SU-DHL-6 (cell line): ENCODE results near the gene PUSL1.

Source experiments
- H2AFZ ChIP-seq: fragments of 200-600 bp; sonication (generic); 2 replicates; pipeline ENCODE4 v1.6.1; 2014; ENCODE audit warnings: low read depth, mild to moderate bottlenecking, moderate library complexity, mixed read lengths, antibody characterized with exemption, low read length; ENCODE audit not compliant: severe bottlenecking
- H3F3A ChIP-seq: fragments of 200-600 bp; shearing (Covaris generic); 2 replicates; pipeline ENCODE4 v1.6.0; 2016; ENCODE audit warnings: antibody characterized with exemption, mild to moderate bottlenecking; ENCODE audit not compliant: insufficient read depth
- H3K27ac ChIP-seq: fragments of 200-600 bp; sonication (generic); 2 replicates; pipeline ENCODE4 v1.5.1; 2016; ENCODE audit warnings: low read depth, mild to moderate bottlenecking, low read length, moderate library complexity, mixed read lengths
- H3K27me3 ChIP-seq: fragments of 200-600 bp; sonication (generic), shearing (Covaris generic); 2 replicates; pipeline ENCODE4 v1.6.0; 2014; ENCODE audit warnings: mild to moderate bottlenecking, low read length
- H3K36me3 ChIP-seq: fragments of 200-600 bp; sonication (generic); 2 replicates; pipeline ENCODE4 v1.6.1; 2014; ENCODE audit warnings: mild to moderate bottlenecking, low read length, mixed read lengths
- H3K4me2 ChIP-seq: fragments of 300-600, 200-600 bp; shearing (Covaris generic), sonication (generic); 2 replicates; pipeline ENCODE4 v1.6.0; 2014; ENCODE audit warnings: low read length, low read depth, mild to moderate bottlenecking; ENCODE audit not compliant: poor library complexity, severe bottlenecking
- H3K4me3 ChIP-seq: fragments of 200-600 bp; sonication (generic); 2 replicates; pipeline ENCODE4 v1.5.1; 2014; ENCODE audit warnings: antibody characterized with exemption, low read length, mild to moderate bottlenecking, mixed read lengths; ENCODE audit not compliant: insufficient read depth, poor library complexity, severe bottlenecking
- H3K79me2 ChIP-seq: fragments of 200-600 bp; sonication (generic); 2 replicates; pipeline ENCODE4 v1.6.1; 2014; ENCODE audit warnings: mild to moderate bottlenecking, low read length, moderate library complexity; ENCODE audit not compliant: insufficient read depth
- H3K9ac ChIP-seq: fragments of 200-600 bp; sonication (generic); 2 replicates; pipeline ENCODE4 v1.7.0; 2014; ENCODE audit warnings: mild to moderate bottlenecking, low read length
- H3K9me2 ChIP-seq: fragments of 200-600 bp; sonication (generic); replicated peaks from 2 replicates; pipeline ENCODE4 v1.6.1; 2014; ENCODE audit warnings: low read length; ENCODE audit not compliant: insufficient read depth
- H3K9me3 ChIP-seq: fragments of 200-600 bp; sonication (generic); 2 replicates; pipeline ENCODE4 v1.6.1; 2014; ENCODE audit warnings: low read length, mixed read lengths; ENCODE audit not compliant: insufficient read depth
- H4K20me1 ChIP-seq: fragments of 200-600 bp; sonication (generic); 2 replicates; pipeline ENCODE4 v1.6.1; 2014; ENCODE audit warnings: low read depth, mild to moderate bottlenecking, antibody characterized with exemption, low read length, moderate library complexity, mixed read lengths
- CTCF ChIP-seq: fragments of 200-600 bp; sonication (generic); IDR thresholded peaks from one replicate; pipeline ENCODE4 v1.5.1; 2017; ENCODE audit warnings: antibody characterized with exemption, mild to moderate bottlenecking, low read length, moderate library complexity; ENCODE audit not compliant: insufficient read depth, poor library complexity, severe bottlenecking
- EZH2phosphoT487 ChIP-seq: fragments of 200-600 bp; sonication (generic), shearing (Covaris generic); conservative IDR thresholded peaks from 2 replicates; pipeline ENCODE4 v1.6.1; 2018; ENCODE audit warnings: mild to moderate bottlenecking, antibody characterized with exemption, low read length, moderate library complexity, mixed read lengths

The PUSL1 gene

GRCh38 chr1:1302006-1302430 lies 6.4 kb upstream of the PUSL1 start:
- no peak for TF ChIP-seq EZH2phosphoT487
- peak; percentile 54 for TF ChIP-seq CTCF
- Histone ChIP-seq H3K4me2 (no peak overlapping the region), H3K9ac (no peak overlapping the region), H3K27me3 (no peaks in the 10 kb centered on the region), H3K27ac (no peak overlapping the region), H4K20me1 (no peaks in the 10 kb centered on the region; the same call in 1 of the 2 replicates), H3K36me3 (no peaks in the 10 kb centered on the region), H3K4me3 (no peak overlapping the region), H3K79me2 (no peaks in the 10 kb centered on the region; the same call in 1 of the 2 replicates), H3K9me3 (no peaks in the 10 kb centered on the region), H3K9me2 (no peaks in the 10 kb centered on the region), H3F3A (no peaks in the 10 kb centered on the region; the same call in 1 of the 2 replicates), H2AFZ (no peak overlapping the region)

DNA sequence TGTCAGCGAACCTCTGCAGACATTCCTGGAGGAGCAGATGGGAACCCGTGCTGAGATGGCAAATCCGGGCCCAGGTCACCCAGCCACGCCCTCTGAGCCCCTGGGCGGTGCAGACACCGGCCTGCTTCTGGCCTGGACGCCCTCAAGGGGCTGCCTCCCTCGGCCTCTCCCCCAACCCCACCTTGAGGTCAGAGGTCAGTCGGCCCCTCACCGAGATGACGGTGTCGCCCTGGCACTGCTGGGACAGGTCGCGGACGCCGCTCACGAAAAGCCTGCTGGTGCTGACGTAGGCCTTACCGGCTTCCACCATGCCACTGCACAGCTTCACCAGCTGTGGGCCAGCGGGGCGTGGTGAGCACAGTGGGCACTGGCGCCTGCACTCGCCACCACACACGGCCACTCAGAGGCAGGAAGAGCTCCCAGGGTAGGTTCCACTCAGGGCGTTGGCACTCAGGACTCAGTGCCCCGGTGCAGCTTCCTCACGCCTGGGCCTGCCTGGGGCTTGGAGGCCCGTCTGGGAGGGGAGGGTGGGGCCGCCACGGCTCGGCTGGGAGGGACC lies 5.4 kb upstream of the PUSL1 start:
- no peaks in the 10 kb centered on the region; the same call in 1 of the 2 replicates for H4K20me1 ChIP-seq
- no peaks in the 10 kb centered on the region; the same call in 1 of the 2 replicates for H3F3A ChIP-seq
- H3K36me3 ChIP-seq: no peaks in the 10 kb centered on the region
- H3K9me2 ChIP-seq: no peaks in the 10 kb centered on the region
- H3K4me3 ChIP-seq: no peak overlapping the region
- H3K27me3 ChIP-seq: no peaks in the 10 kb centered on the region
- H3K79me2 ChIP-seq: peaks cover 4% of the 10 kb centered on the region
- no peak overlapping the region for H3K9ac ChIP-seq
- no peak overlapping the region for H3K27ac ChIP-seq
- H2AFZ ChIP-seq: no peak overlapping the region
- no peak overlapping the region for H3K4me2 ChIP-seq
- no peaks in the 10 kb centered on the region for H3K9me3 ChIP-seq
- TF ChIP-seq CTCF: no peak
- no peak for TF ChIP-seq EZH2phosphoT487

GRCh38 chr1:1303736-1304135 lies 4.7 kb upstream of the PUSL1 start:
- Histone ChIP-seq H3K9ac (no peak overlapping the region), H3F3A (no peaks in the 10 kb centered on the region; the same call in 1 of the 2 replicates), H3K9me3 (no peaks in the 10 kb centered on the region), H3K27ac (no peak overlapping the region), H2AFZ (no peak overlapping the region), H3K79me2 (peaks cover 6% of the 10 kb centered on the region), H3K4me2 (no peak overlapping the region), H3K4me3 (no peak overlapping the region), H3K27me3 (no peaks in the 10 kb centered on the region), H3K36me3 (no peaks in the 10 kb centered on the region), H4K20me1 (no peaks in the 10 kb centered on the region; the same call in 1 of the 2 replicates), H3K9me2 (no peaks in the 10 kb centered on the region)
- TF ChIP-seq EZH2phosphoT487: no peak
- no peak for TF ChIP-seq CTCF
